GM21786 (cell line): Measurements from ENCODE around the gene AOX1.
"Not testable (repeated sequence)": the region's sequence is repeated elsewhere in the genome, so short reads cannot be mapped to it uniquely, and the experiment has no call there.

Experiments used
- ATAC-seq: cut with Tn5 transposase; IDR thresholded peaks from one replicate; pipeline ENCODE4 v1.9.1; 2021; ENCODE audit not compliant: unreplicated experiment

Gene AOX1

DNA sequence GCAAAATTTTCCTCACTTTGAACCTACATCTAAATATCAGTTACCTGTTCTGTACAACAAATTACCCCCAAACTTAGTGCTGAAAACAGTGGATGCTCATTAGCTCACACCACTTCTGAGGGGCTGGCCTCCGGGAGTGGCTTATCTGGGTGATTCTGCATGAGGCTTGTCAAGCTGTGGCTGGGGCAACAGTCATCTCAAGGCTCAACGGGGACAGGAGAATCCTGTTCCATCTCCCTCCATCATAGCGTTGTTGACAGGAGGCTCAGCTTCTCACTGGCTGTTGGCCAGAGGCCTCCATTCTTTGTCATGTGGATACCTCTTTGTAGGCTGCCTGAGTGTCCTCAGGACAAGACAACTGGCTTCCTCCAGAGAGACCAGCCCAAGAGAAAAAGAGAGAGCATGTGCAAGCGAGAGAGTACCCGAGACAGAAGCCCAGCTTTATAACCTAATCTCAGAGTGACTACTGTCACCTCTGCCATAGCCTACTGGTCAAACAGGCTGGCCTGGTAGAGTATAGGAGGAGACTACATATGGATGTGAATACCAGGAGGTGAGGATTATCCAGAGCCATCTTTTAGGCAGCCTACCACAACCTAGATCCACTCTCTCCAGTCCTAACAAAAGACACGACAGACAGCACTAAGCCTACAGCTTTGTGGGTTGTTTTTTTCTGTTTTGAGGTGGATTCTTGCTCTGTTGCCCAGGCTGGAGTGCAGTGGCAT is 79.1 kb downstream of the AOX1 start:
- ATAC-seq, result no peak

DNA sequence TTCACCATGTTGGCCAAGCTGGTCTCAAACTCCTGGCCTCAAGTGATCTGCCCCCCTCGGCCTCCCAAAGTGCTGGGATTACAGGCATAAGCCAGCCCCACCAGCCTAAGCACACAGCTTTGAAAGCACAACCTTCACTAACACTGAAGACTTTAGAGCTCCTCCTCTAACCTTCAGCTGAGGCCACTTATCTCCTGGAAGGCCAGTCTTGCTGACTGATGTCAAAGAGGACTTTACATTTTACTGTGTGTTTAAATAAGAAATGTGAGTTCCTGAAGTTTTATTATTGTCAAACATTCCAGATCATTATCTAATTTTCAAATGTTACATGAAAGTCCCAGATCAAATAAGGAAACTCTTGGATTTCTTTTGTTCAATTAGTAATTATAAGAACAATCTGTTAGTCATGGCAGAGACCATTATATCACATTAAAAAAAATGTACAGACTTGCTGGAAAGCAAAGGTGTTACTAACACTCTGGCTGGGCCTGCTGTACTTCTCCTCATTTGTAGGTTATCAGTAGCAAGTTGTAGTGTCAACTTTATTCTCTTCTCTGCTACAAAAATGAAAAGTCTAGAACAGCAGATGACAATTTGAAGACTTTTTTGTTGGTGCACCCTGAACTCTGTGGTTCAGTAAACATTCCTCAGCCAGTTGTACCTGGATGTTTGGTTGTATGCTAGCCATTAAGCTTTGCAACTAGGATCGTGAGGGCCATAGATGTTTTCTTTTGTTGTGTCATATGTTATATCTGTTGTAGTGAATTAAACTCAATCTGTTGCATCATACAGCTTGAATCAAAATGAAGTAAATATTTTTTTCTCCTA is 80.0 kb downstream of the AOX1 start:
- ATAC-seq, result no peak

DNA sequence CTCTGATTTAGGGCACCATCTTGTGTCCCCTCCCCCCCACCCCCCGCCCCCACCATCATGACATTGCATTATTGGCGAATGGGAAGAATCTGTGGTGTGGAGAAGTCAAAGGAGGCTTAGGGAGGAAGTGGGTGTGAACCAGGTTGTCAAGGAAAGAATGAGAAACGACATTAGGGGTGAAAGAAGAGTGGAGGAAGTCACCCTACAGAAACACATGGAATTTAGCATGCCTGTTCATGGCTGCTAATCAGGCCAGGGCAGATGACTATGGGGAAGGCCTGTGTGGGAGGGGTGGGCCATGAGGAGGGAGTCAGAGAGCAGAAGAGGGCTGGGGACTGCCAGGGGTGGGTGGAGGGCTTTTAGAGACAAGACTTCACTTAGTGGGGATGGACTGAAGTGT is 81.6 kb downstream of the AOX1 start:
- no peak for ATAC-seq

DNA sequence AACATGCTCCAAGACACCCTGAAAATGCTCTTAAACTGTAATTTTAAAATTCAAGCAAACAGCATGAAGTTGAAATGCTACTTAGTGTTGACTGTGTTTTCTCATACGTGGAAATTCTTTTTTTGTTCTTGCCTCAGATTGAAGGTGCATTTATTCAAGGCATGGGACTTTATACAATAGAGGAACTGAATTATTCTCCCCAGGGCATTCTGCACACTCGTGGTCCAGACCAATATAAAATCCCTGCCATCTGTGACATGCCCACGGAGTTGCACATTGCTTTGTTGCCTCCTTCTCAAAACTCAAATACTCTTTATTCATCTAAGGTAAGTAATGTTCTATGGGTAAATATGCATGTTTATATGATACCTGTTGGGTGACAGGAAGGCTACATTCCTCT is 82.7 kb downstream of the AOX1 start:
- no peak for ATAC-seq

DNA sequence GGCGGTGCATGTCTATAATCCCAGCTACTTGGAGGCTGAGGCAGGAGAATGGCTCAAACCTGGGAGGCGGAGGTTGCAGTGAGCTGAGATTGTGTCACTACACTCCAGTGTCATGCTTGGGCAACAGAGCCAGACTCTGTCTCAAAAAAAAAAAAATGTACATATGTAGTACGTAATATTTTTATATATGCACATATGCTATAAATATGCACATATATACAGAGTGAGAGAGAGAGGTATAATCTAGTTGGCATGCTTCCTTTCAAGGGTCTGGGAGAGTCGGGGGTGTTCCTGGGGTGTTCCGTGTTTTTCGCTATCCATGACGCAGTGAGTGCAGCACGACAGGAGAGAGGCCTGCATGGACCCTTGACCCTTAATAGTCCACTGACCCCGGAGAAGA is 83.5 kb downstream of the AOX1 start:
- no peak for ATAC-seq

- no peak for ATAC-seq
These were observed 84.5 kb downstream of the AOX1 start for GRCh38 chr2:200670313-200670712.

- ATAC-seq, result no peak
These were observed 84.9 kb downstream of the AOX1 start for GRCh38 chr2:200670751-200671150.

DNA sequence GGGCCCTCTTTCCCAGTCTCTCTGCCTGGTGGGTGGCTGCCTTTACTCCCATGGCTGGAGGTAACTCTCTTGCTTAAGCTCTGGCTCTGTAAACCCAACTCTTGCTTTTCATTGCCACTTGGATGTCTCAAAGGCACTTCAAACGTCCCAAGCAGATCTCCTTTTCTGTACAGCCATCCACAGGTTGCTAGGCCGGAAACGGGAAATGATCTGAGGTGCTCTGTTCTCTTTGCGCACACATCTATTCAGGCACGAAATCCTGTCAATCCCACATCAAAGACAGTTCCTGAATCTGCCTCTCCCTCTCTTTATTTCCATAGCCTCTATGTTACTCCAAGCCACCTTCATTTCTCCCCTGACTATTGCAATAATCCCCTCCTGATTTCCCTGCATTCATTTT is 87.4 kb downstream of the AOX1 start:
- no peak for ATAC-seq

GRCh38 chr2:200674837-200675236 is 89.0 kb downstream of the AOX1 start:
- no peak for ATAC-seq

DNA sequence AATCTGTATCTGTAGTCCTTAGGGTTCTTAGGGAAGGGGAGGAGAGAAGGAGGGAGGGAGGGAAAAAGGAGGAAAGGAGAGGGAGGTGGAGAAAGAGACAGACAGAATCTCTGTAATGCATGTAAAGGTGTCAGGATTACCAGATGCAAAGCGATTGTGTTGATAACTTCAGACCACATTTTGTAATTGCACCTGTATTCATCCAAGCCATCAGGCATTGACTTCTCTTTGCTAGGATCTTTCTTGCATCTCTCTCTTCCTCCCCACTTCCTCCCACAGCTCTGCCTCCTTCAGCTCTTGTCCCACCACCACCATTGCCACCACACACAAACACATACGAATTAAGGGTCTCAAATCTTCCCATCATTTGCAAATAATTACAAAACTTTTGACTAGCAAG is 91.4 kb downstream of the AOX1 start:
- no peak for ATAC-seq

DNA sequence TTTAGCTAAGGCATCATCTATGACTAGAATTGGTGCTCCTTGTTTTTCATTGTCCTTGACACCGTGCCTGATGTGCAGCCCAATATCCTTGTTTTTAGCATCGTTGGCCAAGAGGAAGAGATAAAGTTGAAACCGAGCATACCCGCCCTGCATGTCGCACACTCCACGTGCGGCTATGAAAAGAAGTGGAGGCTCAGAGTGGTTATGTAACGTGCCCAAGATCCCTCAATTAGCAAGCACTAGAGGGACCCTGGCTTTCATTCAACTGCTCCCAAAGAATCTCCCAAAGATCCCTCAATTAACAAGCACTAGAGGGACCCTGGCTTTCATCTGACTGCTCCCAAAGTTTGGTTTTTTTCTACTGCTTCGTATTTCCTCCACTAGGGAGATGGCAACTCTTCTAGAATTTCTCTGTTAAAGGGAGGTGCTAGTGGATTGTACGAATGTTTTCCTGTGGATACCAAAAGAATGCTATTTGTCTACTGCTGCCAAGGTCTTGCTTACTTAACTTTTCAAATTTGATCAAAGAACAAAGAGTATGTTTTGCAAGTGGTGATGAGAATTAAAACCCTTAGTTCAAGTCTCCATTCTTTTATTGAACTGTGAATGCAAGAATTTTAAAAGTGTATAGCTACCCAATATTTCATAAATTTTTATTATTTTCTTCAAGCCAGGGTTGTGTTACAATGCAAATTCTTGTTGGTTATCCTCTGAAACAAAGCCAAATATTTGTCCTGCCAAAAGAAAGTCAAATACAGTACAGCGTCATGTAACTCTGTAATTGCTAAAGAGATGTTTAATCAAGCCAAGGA is 92.1 kb downstream of the AOX1 start:
- no peak for ATAC-seq

- ATAC-seq, result no peak
These were observed 93.3 kb downstream of the AOX1 start for GRCh38 chr2:200679127-200679526.

- no peak for ATAC-seq
These were observed 93.7 kb downstream of the AOX1 start for GRCh38 chr2:200679535-200679934.

DNA sequence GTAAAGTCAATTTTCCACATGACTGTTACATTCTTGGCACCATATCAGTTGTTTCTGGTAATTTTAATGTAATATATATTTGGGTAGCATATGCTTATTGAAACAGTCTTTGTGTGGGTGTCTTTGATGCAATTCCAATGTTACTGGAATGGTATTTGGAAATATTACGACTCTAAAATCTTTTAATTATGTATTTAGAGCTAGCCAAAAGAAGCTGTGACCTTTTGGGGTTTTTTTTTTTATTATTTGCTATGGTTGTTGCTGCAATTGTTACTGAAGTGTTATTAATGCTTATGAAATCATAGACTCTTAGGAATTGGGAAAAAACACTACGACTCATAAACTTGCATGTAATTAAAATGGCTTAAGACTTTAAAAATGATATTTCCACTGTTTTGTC is 95.9 kb downstream of the AOX1 start:
- no peak for ATAC-seq

DNA sequence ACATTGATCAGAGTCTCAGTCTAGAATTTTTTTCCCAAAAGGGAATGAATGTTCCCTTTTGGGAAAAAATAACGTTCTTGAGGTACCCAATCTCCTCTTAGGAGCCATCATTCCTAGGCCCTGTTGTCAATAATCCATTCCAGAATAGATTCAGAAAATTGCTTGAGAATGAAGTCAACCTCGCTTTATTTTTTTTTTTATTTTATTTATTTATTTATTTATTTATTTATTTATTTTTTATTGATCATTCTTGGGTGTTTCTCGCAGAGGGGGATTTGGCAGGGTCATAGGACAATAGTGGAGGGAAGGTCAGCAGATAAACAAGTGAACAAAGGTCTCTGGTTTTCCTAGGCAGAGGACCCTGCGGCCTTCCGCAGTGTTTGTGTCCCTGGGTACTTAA is 96.6 kb downstream of the AOX1 start:
- not testable (repeated sequence) for ATAC-seq

DNA sequence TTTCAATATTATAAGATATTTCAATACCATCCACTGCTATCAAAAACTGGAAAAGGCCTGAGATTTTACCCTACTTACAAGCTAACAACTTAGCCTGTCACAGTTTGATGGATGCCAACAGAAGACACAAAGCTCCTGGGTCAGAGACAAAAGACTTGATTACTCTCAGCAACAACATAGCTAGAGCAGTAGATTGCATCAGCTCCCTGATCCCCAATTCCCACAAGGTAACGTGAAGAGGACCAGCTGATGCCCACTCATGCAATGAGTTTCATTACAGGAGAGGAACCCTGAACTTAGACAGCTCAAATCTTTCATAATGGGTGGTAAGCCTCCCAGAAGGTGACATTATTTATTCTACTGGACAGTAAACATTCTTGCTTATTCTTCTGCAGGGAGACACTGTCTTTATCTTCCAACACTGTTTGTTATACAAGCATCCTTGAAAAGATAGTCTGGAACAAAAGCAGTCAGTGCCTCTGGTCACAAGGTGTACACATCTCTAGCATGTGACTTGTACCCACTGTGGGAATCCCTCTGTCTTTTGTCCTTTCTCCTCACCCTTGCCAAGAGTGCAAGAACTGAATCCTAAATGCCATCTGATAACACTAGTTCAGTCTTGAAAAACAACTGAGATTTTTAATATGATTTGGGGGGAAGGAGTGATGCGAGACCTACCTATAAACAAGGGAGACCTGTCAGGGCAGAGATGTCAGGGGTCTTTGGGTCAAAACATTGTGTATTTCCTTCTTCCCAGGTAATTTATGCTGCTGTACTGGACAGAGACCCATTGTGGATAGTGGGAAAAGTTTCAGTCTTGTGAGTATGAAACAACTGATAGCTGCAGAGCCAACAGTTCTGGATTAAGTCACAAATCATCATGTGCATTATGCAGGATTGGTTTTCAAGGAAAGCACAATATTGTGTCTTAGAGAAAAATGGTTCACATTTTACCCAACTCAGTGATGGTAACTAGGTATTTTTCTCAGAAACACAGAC is 102.4 kb downstream of the AOX1 start:
- ATAC-seq, result no peak

GRCh38 chr2:200689115-200689514 is 103.3 kb downstream of the AOX1 start:
- no peak for ATAC-seq

GRCh38 chr2:200693836-200694470 is 108.1 kb downstream of the AOX1 start:
- ATAC-seq, result no peak

DNA sequence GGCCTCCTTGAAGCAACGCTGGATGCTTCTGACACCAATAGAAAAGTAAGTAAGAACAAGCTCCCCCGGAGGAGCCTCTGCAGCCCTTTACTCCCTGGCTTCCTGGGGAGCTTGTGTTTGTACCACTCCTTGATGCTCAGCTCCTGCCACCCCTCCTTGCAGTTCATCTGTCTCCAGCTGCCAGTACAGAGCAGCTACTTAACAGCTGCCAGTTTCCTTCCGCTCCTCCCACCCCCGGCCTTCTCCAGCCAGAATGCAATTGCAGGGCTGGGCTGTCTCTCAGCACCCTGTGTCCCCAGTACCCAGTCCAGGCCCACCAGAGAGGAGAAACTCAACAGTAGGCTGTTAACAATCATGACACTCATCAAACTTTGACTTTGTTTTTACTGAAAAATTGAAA is 109.4 kb downstream of the AOX1 start:
- no peak for ATAC-seq

DNA sequence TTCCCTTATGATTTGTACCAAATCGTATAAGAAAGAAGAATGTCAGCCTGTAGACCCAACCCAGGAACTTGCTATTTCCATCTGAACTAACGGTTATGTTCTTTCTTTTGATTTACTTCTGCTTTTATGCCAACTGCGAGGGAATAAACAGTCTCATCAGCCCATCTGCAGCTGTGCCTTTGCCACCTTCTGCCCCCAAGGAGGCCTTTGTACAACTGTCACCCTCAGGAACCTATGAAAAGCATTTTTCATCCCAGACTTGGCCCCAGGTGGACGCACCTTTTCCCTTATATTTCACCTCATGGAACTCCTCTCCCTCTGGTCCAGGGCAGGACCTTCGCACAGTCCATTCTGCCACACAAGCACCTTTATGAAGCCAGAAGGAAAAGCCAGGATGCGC is 109.8 kb downstream of the AOX1 start:
- no peak for ATAC-seq
